GM21381 (cell line): ENCODE data around the gene TERC.
"Not testable (repeated sequence)": the region's sequence is repeated elsewhere in the genome, so short reads cannot be mapped to it uniquely, and the experiment has no call there.

ENCODE experiments used
- ATAC-seq: cut with Tn5 transposase; IDR thresholded peaks from one replicate; pipeline ENCODE4 v1.9.1; 2021; ENCODE audit warnings: mild to moderate bottlenecking, moderate library complexity; ENCODE audit not compliant: unreplicated experiment

Gene TERC

GRCh38 chr3:169772305-169772896 lies 7.5 kb upstream of the TERC start:
- peak; percentile 21 for ATAC-seq

DNA sequence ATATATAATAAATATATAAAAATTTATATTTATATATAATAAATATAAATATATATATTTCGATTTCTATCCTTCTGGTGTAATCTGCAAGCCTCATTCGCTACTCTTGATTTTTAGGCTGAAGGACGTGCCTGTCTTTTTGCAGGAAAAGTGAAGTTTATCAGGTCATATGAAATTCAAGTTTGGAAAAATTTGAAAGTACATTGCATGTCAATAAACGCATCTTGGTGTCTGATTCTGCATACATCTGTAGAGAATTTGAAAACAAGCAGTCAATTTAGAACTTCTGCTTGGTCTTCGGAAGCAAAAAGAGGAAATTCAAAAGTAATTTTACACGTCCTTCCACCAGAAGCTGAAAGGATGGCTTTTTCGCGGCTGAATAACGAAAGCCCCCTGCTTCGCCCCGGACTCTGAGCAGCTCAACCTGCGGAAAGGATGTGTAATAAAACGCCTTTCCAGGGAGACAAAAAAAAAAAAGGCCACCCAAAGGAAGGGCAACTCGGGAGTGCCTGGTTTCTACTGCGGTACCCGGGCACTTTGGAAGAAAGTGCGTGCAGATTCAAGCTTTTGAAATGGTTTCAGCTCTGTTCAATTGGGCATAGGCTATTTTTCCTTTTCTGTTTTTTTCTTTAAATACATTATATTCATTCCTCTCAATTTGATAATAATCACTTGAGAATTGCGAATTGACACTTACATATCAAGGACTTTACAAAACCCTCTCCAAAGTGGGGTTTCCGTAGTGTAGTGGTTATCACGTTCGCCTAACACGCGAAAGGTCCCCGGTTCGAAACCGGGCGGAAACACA lies 6.8 kb upstream of the TERC start:
- ATAC-seq = peak; percentile 13

- peak; percentile 23 for ATAC-seq
These were observed 4.7 kb upstream of the TERC start, which contains the start of gene ACTRT3 for GRCh38 chr3:169769287-169770181. TSS of gene ACTRT3 (minus strand) at chr3:169769561. CDS start at chr3:169769520, 41 bp downstream.

DNA sequence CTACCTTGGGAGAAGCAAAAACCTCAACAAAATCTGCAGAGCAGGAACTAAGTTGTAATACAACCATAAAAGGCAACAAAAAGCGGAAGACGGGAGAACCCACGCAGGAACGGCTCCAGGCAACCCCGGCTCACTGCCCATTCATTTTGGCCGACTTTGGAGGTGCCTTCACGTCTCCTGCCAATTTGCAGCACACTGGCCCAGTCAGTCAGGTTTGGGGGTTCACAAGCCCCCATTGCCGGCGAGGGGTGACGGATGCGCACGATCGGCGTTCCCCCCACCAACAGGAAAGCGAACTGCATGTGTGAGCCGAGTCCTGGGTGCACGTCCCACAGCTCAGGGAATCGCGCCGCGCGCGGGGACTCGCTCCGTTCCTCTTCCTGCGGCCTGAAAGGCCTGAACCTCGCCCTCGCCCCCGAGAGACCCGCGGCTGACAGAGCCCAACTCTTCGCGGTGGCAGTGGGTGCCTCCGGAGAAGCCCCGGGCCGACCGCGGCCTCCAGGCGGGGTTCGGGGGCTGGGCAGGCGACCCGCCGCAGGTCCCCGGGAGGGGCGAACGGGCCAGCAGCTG lies 463 bp downstream of the TERC start:
- peak; percentile 30 for ATAC-seq

GRCh38 chr3:169760479-169760878 lies 4.4 kb downstream of the TERC start:
- no peak for ATAC-seq

- ATAC-seq = peak; percentile 36
These were observed 5.6 kb downstream of the TERC start for GRCh38 chr3:169759256-169759655.

GRCh38 chr3:169758359-169758994 lies 6.4 kb downstream of the TERC start:
- no peak for ATAC-seq

GRCh38 chr3:169755488-169755887 lies 9.4 kb downstream of the TERC start:
- no peak for ATAC-seq

GRCh38 chr3:169754711-169755110 lies 10.1 kb downstream of the TERC start:
- no peak for ATAC-seq

DNA sequence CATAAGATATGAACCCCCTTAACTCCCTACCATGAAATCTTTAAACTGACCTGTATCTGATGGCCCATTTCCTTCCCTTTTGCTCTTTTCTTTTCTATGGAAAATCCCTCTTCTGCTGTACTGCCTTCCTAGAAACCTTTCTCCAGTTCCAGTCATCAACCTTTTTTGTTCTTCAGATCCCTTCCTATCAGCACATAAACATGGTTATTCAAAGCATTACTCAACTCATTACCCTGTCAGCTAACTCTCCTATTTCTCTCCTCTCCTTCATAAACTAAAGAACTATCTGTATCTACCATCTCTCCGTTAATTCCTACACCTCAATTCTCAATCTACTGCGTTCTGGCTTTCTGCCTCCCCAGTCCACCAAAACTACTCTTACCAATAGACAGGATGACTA lies 13.0 kb downstream of the TERC start:
- ATAC-seq = no peak

- no peak for ATAC-seq
These were observed 14.2 kb downstream of the TERC start for GRCh38 chr3:169750665-169751064.

DNA sequence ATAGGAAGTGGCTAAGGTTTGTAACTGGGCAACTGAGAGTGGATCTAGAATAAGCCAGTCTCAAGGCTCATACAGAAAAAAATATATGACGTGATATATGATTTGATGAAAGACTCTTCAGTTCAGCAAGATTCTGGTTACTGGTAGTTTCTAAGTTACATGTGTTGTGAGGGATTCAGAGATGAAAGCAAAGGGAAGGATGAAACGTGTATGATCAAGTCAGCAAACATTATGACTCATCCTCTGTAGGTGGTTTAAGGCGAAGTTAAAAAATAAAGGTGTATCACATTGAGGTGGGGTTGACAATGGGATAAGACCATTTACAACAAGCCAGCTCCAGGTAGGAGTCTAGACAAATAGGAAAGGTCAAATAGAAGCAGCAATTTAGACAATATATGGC lies 16.2 kb downstream of the TERC start:
- no peak for ATAC-seq

GRCh38 chr3:169746924-169747323 lies 17.9 kb downstream of the TERC start:
- no peak for ATAC-seq

DNA sequence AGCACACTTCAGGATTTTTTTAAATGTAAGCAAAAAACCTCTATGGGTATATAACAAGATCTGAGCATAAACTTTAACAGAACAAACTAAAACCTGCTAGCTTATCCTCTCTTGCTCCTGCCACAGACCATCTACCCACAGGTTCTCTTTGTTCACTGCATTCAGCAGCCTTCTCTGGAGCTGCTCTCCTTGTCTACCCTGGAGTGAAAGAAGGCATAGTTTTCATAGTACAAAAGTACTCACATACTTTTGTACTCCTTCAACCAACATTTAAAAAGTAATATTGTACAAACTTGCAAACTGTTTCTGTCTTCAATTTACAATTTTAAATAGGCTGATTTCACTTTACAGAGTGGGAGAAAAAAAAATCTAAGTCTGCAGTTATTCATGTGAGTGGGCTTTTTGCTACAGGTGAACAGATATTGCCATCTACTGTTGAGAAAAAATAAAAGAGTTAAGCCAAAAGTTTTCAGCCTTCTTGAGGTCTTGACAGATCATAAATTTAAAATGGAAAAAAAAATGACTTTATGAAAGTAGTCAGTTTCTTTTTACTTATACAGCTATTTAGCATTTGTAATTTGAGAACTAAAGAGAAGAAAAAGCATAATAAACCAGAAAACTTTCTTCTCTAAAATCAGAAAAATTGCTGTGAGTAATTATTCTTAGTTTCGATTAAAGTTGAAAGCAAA lies 20.4 kb downstream of the TERC start:
- no peak for ATAC-seq

DNA sequence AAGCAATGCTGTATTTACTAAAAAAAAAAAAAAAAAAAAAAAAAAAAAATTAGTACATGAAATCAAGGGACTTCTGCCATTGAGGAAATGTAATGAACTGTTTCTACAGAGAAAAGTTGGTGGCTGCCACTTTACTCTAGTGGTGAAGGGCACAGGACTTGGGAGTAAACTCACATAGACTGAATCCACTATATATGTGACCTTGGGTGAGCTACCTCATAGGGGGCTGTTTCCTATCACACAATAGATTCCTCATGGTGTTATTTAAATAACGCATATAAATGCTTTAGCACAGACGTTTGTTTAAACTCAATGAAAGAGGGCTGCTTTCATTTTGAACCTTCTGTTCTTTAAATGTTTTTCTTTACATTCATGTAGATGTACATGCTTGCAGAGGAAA lies 25.8 kb downstream of the TERC start:
- no peak for ATAC-seq

DNA sequence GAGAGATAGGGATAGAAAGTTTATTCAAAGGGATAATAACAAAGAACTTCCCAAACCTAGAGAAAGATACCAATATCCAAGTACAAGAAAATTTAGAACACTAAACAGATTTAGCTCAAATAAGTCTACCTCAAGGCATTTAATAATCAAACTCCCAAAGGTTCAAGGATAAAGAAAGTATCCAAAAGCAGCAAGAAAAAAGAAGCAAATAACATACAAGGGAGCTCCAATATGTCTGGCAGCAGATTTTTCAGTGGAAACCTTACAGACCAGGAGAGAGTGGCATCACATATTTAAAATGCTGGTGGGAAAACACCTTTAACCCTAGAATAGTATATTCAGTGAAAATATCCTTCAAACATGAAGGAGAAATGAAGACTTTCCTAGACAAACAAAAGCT lies 33.0 kb downstream of the TERC start:
- not testable (repeated sequence) for ATAC-seq

DNA sequence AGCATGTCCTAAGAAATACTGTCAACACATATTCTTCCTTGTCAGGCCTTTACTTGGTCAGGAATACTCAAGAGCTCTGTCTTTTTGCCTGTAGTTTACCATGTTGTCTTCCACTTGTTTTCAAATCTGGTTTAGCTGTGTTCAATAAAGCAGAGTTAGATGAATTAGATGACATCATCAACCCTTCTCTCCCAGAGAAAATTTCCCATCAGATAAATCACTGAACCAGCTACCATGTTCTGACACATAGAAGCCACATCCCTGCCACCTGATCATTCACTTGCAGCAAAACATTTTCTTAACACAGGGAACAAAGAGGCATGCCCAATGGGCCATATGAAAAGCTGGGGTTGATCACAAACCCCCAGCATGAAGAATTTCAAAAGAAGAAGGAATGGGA lies 42.1 kb downstream of the TERC start:
- ATAC-seq = no peak

GRCh38 chr3:169718415-169718814 lies 46.4 kb downstream of the TERC start:
- not testable (repeated sequence) for ATAC-seq
